GM21423 (cell line): ENCODE measurements around the gene ARHGEF10L.
"Not testable (repeated sequence)": the region's sequence is repeated elsewhere in the genome, so short reads cannot be mapped to it uniquely, and the experiment has no call there.

Experiments used
- ATAC-seq: cut with Tn5 transposase; IDR thresholded peaks from one replicate; pipeline ENCODE4 v1.9.1; 2021; ENCODE audit warnings: mild to moderate bottlenecking, moderate library complexity; ENCODE audit not compliant: unreplicated experiment

Gene ARHGEF10L

DNA sequence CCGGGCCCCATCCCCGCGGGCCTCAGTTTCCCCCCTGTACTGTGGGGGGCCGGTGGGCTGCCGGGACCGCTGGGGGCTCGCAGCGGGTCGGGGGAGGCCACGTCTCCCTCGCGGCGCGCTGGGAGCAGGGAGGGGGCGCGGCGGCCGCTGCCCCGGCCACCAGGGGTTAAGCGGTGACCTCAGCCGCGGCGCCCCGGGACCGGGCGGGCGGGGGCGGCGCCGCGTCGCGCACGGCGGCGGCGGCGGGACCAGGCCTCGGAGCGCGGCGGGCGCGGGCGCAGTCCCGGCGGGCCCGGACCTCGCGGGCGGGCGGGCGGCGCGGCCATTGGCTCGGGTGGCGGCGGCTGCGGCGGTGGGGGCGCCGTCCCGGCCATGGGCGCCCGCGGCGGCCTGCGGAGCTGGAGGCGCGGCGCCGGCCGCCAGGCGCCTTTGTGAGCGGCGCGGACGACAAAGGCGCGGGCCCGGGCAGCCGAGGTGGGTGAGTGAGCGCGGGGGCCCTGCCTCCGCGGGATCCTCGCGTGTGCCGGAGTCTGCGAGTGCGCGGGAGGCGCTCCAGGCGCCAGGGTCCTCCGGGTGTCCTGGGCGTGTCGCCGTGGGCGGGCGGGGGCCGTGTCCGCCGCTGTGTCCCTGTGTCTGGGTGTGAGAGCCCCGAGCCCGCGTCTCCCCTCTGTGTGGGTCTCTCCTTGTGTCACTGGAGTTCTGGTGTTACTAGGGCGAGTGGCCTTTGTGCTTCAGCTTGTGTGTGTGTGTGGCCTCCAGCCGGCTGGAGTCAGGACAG, at the start of gene ARHGEF10L:
Gene ARHGEF10L, plus strand, starts transcription at position 222 of the 778 bp plus-strand sequence. CDS start 40,898 bp downstream, outside the sequence.
- no peak for ATAC-seq

GRCh38 chr1:17489768-17490417, 49.6 kb upstream of the ARHGEF10L start:
- ATAC-seq: not testable (repeated sequence)

DNA sequence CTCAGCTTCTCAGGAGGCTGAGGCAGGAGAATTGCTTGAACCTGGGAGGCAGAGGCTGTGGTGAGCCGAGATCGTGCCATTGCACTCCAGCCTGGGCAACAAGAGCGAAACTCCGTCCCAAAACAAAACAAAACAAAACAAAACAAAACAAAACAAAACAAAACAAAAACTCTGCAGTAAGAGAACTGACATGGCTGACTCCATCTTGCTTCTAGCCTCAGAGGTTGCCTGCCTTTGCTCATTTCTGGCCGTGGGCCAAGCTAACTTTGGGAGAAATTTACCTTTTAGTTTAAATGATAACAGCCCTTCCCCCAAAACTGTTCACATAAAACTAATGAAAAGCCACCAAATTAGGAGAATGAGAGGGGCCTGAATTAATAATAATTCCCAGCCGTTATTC, 48.8 kb upstream of the ARHGEF10L start:
- ATAC-seq: not testable (repeated sequence)

DNA sequence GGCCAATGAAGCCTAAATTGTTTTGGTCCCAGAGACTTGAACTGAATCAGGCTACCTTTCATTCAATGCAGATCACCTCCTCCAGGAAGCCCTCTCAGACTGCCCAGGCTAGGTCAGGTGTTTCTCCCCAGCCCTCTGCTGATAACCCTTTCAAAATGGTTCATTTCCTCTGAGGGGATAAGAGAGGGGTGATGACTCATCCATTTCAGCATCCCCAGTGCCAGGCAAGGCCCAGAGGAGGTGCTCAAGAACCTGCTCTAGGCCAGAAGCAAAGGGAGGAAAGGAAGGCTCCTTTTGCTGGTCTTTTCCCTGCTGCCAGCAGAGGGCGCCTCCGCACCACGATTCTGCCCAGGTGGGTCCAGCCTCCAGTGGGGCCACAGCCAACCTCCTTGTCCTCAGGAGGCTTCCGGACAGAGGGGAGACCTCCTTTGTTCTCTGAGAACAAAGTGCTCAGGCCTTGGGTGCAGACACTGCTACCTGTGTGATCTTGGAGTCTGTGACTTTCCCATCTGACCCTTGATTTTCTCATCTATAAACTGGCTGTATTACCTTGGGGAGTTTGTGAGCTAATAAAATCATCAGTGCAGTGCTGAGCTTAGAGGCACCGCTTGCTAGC, 45.3 kb upstream of the ARHGEF10L start:
- ATAC-seq: no peak

GRCh38 chr1:17496419-17496818, 43.1 kb upstream of the ARHGEF10L start:
- ATAC-seq: no peak

- ATAC-seq: no peak
These were observed 41.3 kb upstream of the ARHGEF10L start for GRCh38 chr1:17498214-17498613.

GRCh38 chr1:17502326-17502778, 37.1 kb upstream of the ARHGEF10L start:
- ATAC-seq: no peak

- no peak for ATAC-seq
These were observed 36.4 kb upstream of the ARHGEF10L start for GRCh38 chr1:17503146-17503545.

- ATAC-seq: not testable (repeated sequence)
These were observed 32.3 kb upstream of the ARHGEF10L start for GRCh38 chr1:17507200-17507599.

- no peak for ATAC-seq
These were observed 31.6 kb upstream of the ARHGEF10L start for GRCh38 chr1:17507915-17508314.

- ATAC-seq: no peak
These were observed 30.1 kb upstream of the ARHGEF10L start for GRCh38 chr1:17509363-17509762.

DNA sequence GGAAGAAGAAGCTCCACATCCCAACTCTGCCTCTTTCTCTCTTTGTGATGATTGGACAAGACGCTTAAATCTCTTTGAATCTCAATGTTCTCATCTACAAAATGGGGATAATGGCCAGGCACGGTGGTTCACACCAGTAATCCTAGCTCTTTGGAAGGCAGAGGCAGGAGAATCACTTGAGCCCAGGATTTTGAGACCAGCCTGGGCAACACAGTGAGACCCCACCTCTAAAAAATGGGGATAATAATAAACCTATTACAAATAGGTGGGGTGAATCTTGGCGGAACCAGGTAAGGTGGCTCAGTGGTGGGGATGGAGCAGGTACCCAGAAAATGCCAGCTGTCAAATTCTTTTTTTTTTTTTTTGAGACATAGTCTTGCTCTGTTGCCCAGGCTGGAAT, 29.4 kb upstream of the ARHGEF10L start:
- no peak for ATAC-seq

DNA sequence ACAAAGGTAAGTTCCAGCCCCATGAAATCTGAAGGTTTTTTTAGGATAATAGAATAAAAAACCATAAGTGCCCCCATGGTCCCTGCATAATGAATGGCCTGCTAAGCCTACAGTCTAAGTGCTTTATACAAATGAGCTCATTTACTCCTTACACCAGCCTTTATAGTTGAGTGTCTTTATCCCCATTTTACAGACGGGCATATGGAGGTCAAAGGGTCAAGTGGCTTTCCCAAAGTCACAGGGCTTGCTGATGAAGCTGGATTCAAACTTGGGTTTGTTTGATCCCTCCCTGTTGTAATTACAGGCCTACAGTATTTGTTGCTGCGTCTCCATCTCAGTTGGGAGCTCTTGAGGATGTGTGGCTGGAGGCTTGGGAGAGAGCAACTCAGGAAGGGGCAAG, 28.3 kb upstream of the ARHGEF10L start:
- no peak for ATAC-seq

GRCh38 chr1:17513131-17513530, 26.4 kb upstream of the ARHGEF10L start:
- ATAC-seq: no peak

GRCh38 chr1:17514776-17515175, 24.7 kb upstream of the ARHGEF10L start:
- no peak for ATAC-seq

- ATAC-seq: no peak
These were observed 23.6 kb upstream of the ARHGEF10L start for GRCh38 chr1:17515902-17516301.

DNA sequence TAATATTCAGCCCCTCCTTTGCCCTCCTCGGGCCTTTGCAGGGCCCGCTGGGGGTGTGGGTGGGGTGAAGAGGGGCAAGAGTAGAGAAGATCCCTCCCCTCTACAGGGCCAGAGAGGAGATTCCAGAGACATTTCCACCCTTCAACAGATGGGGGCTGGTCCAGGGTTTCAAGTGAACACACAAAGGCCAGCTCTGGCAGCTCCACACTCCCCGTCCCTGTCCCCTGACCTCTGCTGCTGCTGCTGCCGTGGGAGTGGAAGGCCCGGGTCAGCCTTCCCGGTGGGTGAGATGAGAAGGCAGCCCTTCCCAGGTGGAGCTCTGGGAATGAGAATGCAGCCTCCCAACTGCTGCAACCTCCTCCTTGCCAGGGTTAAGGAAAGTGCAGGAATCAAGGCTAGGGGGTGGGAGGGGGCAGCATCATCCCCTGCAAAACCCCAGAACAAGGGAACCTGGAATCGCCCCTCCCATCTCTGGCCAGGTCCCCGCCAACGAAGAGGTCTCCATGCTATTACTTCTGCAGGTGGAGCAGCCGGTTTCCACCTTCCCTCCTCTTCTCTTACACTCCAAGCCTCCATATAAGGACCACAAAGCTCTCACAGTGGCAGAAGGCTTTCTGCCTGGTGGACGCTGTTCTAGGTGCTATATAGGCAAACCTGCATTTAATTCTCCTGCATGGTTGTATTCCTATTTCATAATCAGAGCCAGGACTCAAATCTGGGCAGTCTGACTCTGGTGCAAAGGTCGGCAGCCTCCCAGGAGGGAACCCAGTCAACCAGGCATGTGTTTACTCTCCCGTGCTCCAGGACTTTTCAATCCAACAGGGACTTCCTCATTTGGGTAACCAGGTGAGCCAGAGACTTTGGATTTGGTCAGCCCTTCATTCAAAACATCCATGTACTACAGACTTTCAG, 22.9 kb upstream of the ARHGEF10L start:
- no peak for ATAC-seq

DNA sequence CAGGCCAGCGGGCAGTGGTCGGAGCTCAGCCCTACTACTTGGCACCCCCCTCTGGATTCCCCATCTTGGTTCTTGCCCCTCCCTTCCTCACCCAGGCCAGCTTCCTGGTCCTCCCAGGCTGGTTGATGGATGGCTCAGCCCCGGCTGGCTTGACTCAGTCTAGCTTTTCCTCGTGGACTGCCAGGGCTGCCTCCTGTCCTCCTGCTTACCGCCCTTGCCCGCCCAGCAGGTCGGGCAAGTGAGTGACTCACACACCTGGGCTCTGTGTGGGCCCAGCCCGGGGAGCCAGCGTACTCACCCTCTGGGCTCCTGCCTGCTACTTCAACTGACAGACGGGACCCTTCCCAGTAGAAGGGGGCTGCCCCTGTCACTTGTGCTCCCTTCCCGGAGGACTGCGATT, 19.5 kb upstream of the ARHGEF10L start:
- ATAC-seq: no peak

GRCh38 chr1:17520473-17521319, 18.8 kb upstream of the ARHGEF10L start:
- ATAC-seq: no peak
